ENCODE results near the gene TJP1.

TJP1 gene

DNA sequence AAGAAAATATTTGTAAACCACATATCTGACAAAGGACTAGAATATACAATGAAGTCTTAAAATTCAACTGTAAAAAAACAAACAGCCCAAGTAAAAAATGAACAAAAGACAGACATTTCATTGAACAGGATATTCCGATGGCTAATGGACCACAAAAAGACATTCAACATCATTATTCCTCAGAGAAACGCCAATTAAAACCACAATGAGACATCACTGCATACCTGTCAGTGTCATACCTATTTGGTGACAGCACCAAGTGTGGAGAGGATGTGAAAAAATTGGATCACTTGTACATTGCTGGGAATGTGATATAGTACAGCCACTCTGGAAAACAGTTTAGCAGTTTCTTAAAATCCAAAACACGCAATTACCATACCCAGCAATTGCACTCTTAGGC, 29.9 kb upstream of the TJP1 start:
- TF ChIP-seq SIN3A (IDR thresholded peaks at IDR 0.05; ENCODE audit: borderline replicate concordance, insufficient read depth, low read length) (no peak), FOXP2 (optimal IDR thresholded peaks at IDR 0.05; ENCODE audit: borderline replicate concordance, extremely low read depth, extremely low read length, insufficient read depth) (no peak), TAF1 (IDR thresholded peaks at IDR 0.05; ENCODE audit: borderline replicate concordance, insufficient read depth, low read length) (no peak), POLR2AphosphoS5 (IDR thresholded peaks at IDR 0.05; ENCODE audit: low read depth, low read length) (no peak)
- TF ChIP-seq, protein P1, sequence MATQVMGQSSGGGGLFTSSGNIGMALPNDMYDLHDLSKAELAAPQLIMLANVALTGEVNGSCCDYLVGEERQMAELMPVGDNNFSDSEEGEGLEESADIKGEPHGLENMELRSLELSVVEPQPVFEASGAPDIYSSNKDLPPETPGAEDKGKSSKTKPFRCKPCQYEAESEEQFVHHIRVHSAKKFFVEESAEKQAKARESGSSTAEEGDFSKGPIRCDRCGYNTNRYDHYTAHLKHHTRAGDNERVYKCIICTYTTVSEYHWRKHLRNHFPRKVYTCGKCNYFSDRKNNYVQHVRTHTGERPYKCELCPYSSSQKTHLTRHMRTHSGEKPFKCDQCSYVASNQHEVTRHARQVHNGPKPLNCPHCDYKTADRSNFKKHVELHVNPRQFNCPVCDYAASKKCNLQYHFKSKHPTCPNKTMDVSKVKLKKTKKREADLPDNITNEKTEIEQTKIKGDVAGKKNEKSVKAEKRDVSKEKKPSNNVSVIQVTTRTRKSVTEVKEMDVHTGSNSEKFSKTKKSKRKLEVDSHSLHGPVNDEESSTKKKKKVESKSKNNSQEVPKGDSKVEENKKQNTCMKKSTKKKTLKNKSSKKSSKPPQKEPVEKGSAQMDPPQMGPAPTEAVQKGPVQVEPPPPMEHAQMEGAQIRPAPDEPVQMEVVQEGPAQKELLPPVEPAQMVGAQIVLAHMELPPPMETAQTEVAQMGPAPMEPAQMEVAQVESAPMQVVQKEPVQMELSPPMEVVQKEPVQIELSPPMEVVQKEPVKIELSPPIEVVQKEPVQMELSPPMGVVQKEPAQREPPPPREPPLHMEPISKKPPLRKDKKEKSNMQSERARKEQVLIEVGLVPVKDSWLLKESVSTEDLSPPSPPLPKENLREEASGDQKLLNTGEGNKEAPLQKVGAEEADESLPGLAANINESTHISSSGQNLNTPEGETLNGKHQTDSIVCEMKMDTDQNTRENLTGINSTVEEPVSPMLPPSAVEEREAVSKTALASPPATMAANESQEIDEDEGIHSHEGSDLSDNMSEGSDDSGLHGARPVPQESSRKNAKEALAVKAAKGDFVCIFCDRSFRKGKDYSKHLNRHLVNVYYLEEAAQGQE (IDR thresholded peaks at IDR 0.05; ENCODE audit: insufficient read depth in 1 of 2, low read depth in 2 of 2, low read length in 2 of 2), result no peak

GRCh38 chr15:29849716-29850115, 27.4 kb upstream of the TJP1 start:
- TF ChIP-seq SIN3A (IDR thresholded peaks at IDR 0.05; ENCODE audit: borderline replicate concordance, insufficient read depth, low read length) (no peak), POLR2AphosphoS5 (IDR thresholded peaks at IDR 0.05; ENCODE audit: low read depth, low read length) (no peak), TAF1 (IDR thresholded peaks at IDR 0.05; ENCODE audit: borderline replicate concordance, insufficient read depth, low read length) (no peak), FOXP2 (optimal IDR thresholded peaks at IDR 0.05; ENCODE audit: borderline replicate concordance, extremely low read depth, extremely low read length, insufficient read depth) (no peak)
- TF ChIP-seq, protein P1 (IDR thresholded peaks at IDR 0.05; ENCODE audit: insufficient read depth in 1 of 2, low read depth in 2 of 2, low read length in 2 of 2), result no peak

- no peak for TF ChIP-seq SIN3A (IDR thresholded peaks at IDR 0.05; ENCODE audit: borderline replicate concordance, insufficient read depth, low read length)
- no peak for TF ChIP-seq POLR2AphosphoS5 (IDR thresholded peaks at IDR 0.05; ENCODE audit: low read depth, low read length)
- no peak for TF ChIP-seq FOXP2 (optimal IDR thresholded peaks at IDR 0.05; ENCODE audit: borderline replicate concordance, extremely low read depth, extremely low read length, insufficient read depth)
- TF ChIP-seq TAF1 (IDR thresholded peaks at IDR 0.05; ENCODE audit: borderline replicate concordance, insufficient read depth, low read length), result no peak
- TF ChIP-seq, protein P1 (IDR thresholded peaks at IDR 0.05; ENCODE audit: insufficient read depth in 1 of 2, low read depth in 2 of 2, low read length in 2 of 2), result no peak
Observed at GRCh38 chr15:29849218-29849617, 26.9 kb upstream of the TJP1 start.

GRCh38 chr15:29844290-29844903, 22.1 kb upstream of the TJP1 start:
- TF ChIP-seq POLR2AphosphoS5 (IDR thresholded peaks at IDR 0.05; ENCODE audit: low read depth, low read length) (no peak), SIN3A (IDR thresholded peaks at IDR 0.05; ENCODE audit: borderline replicate concordance, insufficient read depth, low read length) (no peak), TAF1 (IDR thresholded peaks at IDR 0.05; ENCODE audit: borderline replicate concordance, insufficient read depth, low read length) (no peak), FOXP2 (optimal IDR thresholded peaks at IDR 0.05; ENCODE audit: borderline replicate concordance, extremely low read depth, extremely low read length, insufficient read depth) (no peak)
- TF ChIP-seq, protein P1 (IDR thresholded peaks at IDR 0.05; ENCODE audit: insufficient read depth in 1 of 2, low read depth in 2 of 2, low read length in 2 of 2), result no peak

Data from PFSK-1 (cell line).